HepG2 (cell line): ENCODE results near the gene ELP4. TPM values are rescaled to one million over a fixed set of nuclear protein-coding genes. Genes with fewer than 3 reads are reported as not detected.

ENCODE experiments used
- ATAC-seq: fragments of 200-7000 bp; cut with Tn5 transposase; 3 replicates; pipeline ENCODE4 v1.9.1; 2020; ENCODE audit warnings: mild to moderate bottlenecking, moderate library complexity
- BruUV-seq: library from RNA; stranded (reverse); fragments of 400-500 nt; replicated peaks from 2 replicates; lab custom pipeline; 2021; lab: Mats Ljungman, UMichigan
- CTCF ChIA-PET: fragments of 300-600 bp; formaldehyde crosslinking; extraction: SDS; loops from one replicate; lab custom pipeline; 2021; ENCODE audit warnings: low total read pairs, inconsistent platforms, low intra/inter-chr PET ratio; lab: Yijun Ruan, JAX
- POLR2A ChIA-PET: fragments of 350-600 bp; sonication (Branson Sonifier 250); formaldehyde crosslinking; loops from one replicate; lab custom pipeline; 2020; ENCODE audit warnings: antibody characterized with exemption, inconsistent platforms; lab: Yijun Ruan, JAX
- DNase-seq: peaks from one replicate; pipeline ENCODE4 v3.0.0-alpha.2; 2015; ENCODE audit warnings: low spot score
- FAIRE-seq: peaks from 3 replicates; lab custom pipeline; 2011; peaks lifted over from hg19 to GRCh38; lab: Jason Lieb, UNC
- H2AFZ ChIP-seq: one replicate; pipeline ENCODE4 v1.6.1; 2011; ENCODE audit warnings: low read length, inconsistent platforms
- H3K27ac ChIP-seq: fragments of 300-600 bp; 3 replicates; pipeline ENCODE4 v1.8.0; 2011; ENCODE audit warnings: mixed run types, mild to moderate bottlenecking, mixed read lengths, low read length, inconsistent platforms; ENCODE audit not compliant: insufficient read depth; ENCODE audit errors: extremely low read length
- H3K27me3 ChIP-seq, 2 experiments: fragments of 200-600 bp in 1 of 2; 2 replicates in 1 of 2; 3 replicates in 1 of 2; pipeline versions ENCODE4 v1.6.0 to v1.8.0; 2011; ENCODE audit warnings: low read length in 2 of 2, mild to moderate bottlenecking in 2 of 2, moderate library complexity in 2 of 2, inconsistent platforms in 1 of 2; ENCODE audit not compliant: insufficient read depth in 2 of 2, control insufficient read depth in 1 of 2
- H3K36me3 ChIP-seq, 2 experiments: fragments of 200-600 bp in 1 of 2; replicated peaks in 1 of 2; 2 replicates in 1 of 2; 3 replicates in 1 of 2; pipeline versions ENCODE4 v1.5.1 to v1.8.0; 2011; ENCODE audit warnings: low read length in 2 of 2, inconsistent platforms in 1 of 2; ENCODE audit not compliant: insufficient read depth in 2 of 2, control insufficient read depth in 1 of 2
- H3K4me1 ChIP-seq: 2 replicates; pipeline ENCODE4 v1.5.1; 2012; ENCODE audit warnings: low read length, inconsistent platforms; ENCODE audit not compliant: insufficient read depth
- H3K4me2 ChIP-seq: 2 replicates; pipeline ENCODE4 v1.6.0; 2011; ENCODE audit warnings: low read depth, low read length, inconsistent platforms
- H3K4me3 ChIP-seq, 3 experiments: fragments of 200-600 bp in 1 of 3; sonication (generic), shearing (Covaris generic) in 1 of 3; replicated peaks in 1 of 3; 2 replicates each; pipeline ENCODE4 v1.5.1; 2011 to 2016; ENCODE audit warnings: low read length in 3 of 3, inconsistent platforms in 2 of 3, low read depth in 2 of 3, mild to moderate bottlenecking in 2 of 3, control low read depth in 1 of 3, mixed read lengths in 1 of 3; ENCODE audit not compliant: insufficient read depth in 1 of 3
- H3K79me2 ChIP-seq: one replicate; pipeline ENCODE4 v1.6.1; 2011; ENCODE audit warnings: low read length, inconsistent platforms; ENCODE audit not compliant: insufficient read depth
- H3K9ac ChIP-seq: 2 replicates; pipeline ENCODE4 v1.6.0; 2011; ENCODE audit warnings: mild to moderate bottlenecking, low read depth, low read length, inconsistent platforms; ENCODE audit not compliant: insufficient read depth
- H3K9me3 ChIP-seq: 2 replicates; pipeline ENCODE4 v1.5.1; 2012; ENCODE audit warnings: mild to moderate bottlenecking, low read length
- H4K20me1 ChIP-seq: 2 replicates; pipeline ENCODE4 v1.6.0; 2011; ENCODE audit warnings: inconsistent platforms, mild to moderate bottlenecking, low read length, moderate library complexity; ENCODE audit not compliant: insufficient read depth
- ATM ChIP-seq: fragments of 450-650 bp; IDR thresholded peaks from 2 replicates; pipeline ENCODE4 v1.7.1; 2017; ENCODE audit warnings: mild to moderate bottlenecking, borderline replicate concordance
- CBX2 ChIP-seq, 2 experiments: fragments of 200-600 bp in 1 of 2; sonication (generic); formaldehyde crosslinking in 1 of 2; IDR thresholded peaks; 2 replicates each; pipeline versions ENCODE4 v1.7.0 to v1.8.1; 2018 to 2022; ENCODE audit warnings: low read depth in 2 of 2, low read length in 1 of 2, mild to moderate bottlenecking in 1 of 2, missing genetic modification reagents in 1 of 2
- EZH2 ChIP-seq: conservative IDR thresholded peaks from 2 replicates; pipeline ENCODE4 v1.6.1; 2012; ENCODE audit warnings: mild to moderate bottlenecking, low read depth, low read length, moderate library complexity
- GLI4 ChIP-seq: sonication (generic); formaldehyde crosslinking; IDR thresholded peaks from 2 replicates; pipeline ENCODE4 v1.5.1; 2020; ENCODE audit warnings: missing genetic modification reagents, mild to moderate bottlenecking, moderate library complexity, borderline replicate concordance
- KLF15 ChIP-seq: sonication (generic); formaldehyde crosslinking; IDR thresholded peaks from 2 replicates; pipeline ENCODE4 v1.8.1; 2023; ENCODE audit warnings: borderline replicate concordance, mild to moderate bottlenecking, inconsistent platforms, missing genetic modification reagents, mixed read lengths
- NPAS2 ChIP-seq: sonication (generic); formaldehyde crosslinking; IDR thresholded peaks from 2 replicates; pipeline ENCODE4 v1.8.0; 2022; ENCODE audit warnings: mild to moderate bottlenecking, missing genetic modification reagents, borderline replicate concordance
- ZKSCAN1 ChIP-seq: fragments of 150-350 bp; IDR thresholded peaks from 2 replicates; pipeline ENCODE4 v1.6.1; 2014; ENCODE audit warnings: low read length
- ZNF17 ChIP-seq: sonication (generic); formaldehyde crosslinking; IDR thresholded peaks from 2 replicates; pipeline ENCODE4 v1.5.0; 2020; ENCODE audit warnings: mild to moderate bottlenecking, missing genetic modification reagents
- ZNF501 ChIP-seq: sonication (generic); formaldehyde crosslinking; IDR thresholded peaks from 2 replicates; pipeline ENCODE4 v1.5.1; 2020; ENCODE audit warnings: mild to moderate bottlenecking, moderate library complexity, missing genetic modification reagents
- ZNF777 ChIP-seq: sonication (generic); formaldehyde crosslinking; IDR thresholded peaks from 2 replicates; pipeline ENCODE4 v1.4.0; 2020; ENCODE audit warnings: missing genetic modification reagents
- WGBS: methylation state at CpG from one replicate; pipeline ENCODE4 v1.1.6; 2017; ENCODE audit warnings: low lambda C conversion rate; 5-methylcytosine and 5-hydroxymethylcytosine counted together
- in situ Hi-C: cut with HindIII; loops from 2 replicates; pipeline ENCODE4 v1.10.0; 2017; ENCODE audit warnings: low pct_unique_long_range_greater_than_20kb; ENCODE audit not compliant: extremely low pct_ligation_motif_present
- intact Hi-C: fragments of 100-400 bp; cut with micrococcal nuclease; formaldehyde crosslinking; loops from one replicate; pipeline ENCODE4 v1.10.0; 2022; ENCODE audit not compliant: unreplicated experiment
- polyA plus RNA-seq, 8 experiments: library from polyadenylated mRNA; depleted of rRNA in 3 of 8; stranded (reverse) in 7 of 8; unstranded in 1 of 8; fragments of >200 nt; fragmentation: Illumina TruSeq in 4 of 8; extraction: Trizol in 4 of 8; gene quantifications; 2 replicates each; pipeline versions ENCODE4 v1.2.1 to v1.2.3, GENCODE V29; 2011 to 2016; ENCODE audit warnings: low read depth in 4 of 8, missing spikeins in 1 of 8, mixed read lengths in 1 of 8; ENCODE audit not compliant: insufficient read depth in 1 of 8
- total RNA-seq, 5 experiments: library from RNA; depleted of rRNA; stranded (reverse); fragments of >200 nt; fragmentation: Illumina TruSeq; extraction: Trizol; gene quantifications; 2 replicates each; pipeline ENCODE4 v1.2.3, GENCODE V29; 2016; ENCODE audit warnings: low read depth in 1 of 5

The ELP4 gene
- total and polyA plus RNA-seq, 2 of the 13 experiments (the other 11 are each of a cell fraction or from before 2014, with no cell fraction given): 12.8 to 19.1 TPM

DNA sequence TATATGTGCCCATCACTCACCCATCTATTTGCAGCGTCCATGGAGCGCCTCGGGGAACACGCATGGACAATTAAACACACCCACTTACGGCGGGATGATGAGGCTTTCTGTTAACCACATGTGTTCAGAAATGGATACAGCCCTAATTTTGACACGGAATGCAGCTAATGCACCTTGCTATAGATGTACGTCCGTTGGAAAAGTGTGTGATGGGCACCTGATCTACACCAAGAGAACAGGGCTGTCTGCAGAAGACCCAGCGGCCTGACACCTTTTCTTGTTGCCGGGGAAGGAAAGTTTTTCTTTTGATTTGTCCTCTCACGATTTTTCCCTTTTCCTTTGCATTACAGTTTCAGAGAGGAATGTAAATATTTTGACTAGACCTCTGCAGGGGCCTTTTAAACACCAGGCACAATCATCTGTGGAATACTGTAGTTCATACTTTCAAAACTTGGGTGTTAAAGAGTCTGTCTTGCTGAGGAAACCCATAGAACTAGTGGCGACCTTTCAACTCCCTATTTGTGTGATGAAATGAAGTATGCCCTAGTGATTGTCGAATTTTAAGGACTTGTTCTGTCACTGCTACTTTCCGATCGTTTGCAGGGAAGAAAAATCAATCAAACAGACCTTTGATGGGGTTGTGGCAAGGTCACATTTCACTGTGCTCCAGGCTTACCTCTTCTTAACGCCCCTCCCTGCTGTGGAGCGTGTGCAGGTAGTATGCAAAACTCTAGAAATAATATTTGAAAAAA, 318.1 kb downstream of the ELP4 start:
- WGBS: 15% methylated on average over 17 of the region's 18 CpGs
- Histone ChIP-seq H3K79me2 (no peaks in the 10 kb centered on the region), H3K4me2 (no peak overlapping the region; the same call in 1 of the 2 replicates), H3K9me3 (no peaks in the 10 kb centered on the region), H3K9ac (no peak overlapping the region), H3K27me3 (peaks cover 7 to 68% of the 10 kb centered on the region in 2 experiments), H2AFZ (no peak overlapping the region), H4K20me1 (no peaks in the 10 kb centered on the region; the same call in 1 of the 2 replicates), H3K27ac (no peak overlapping the region), H3K4me3 (no peak overlapping the region), H3K36me3 (no peaks in the 10 kb centered on the region), H3K4me1 (0 out of 2 replicates have a peak, but pooled peaks cover 8% of the 10 kb centered on the region)
- peak; percentile 40; the same call in 2 of the 3 replicates for ATAC-seq
- ChIA-PET POLR2A (no interaction called here), CTCF (no interaction called here)
- no peak for FAIRE-seq
- in situ Hi-C loops (loop anchor here (10.0 kb wide), 1 partner anchor 343 kb away; no protein-coding TSS in a partner anchor), intact Hi-C loops (loop anchor here (5.0 kb wide), 1 partner anchor 185 kb away; no protein-coding TSS in a partner anchor)
- TF ChIP-seq EZH2: 0 out of 2 replicates have a peak, but pooled peaks have one; percentile 50
- no peak for TF ChIP-seq ZNF17 (CRISPR knock-in tag)
- no TSS peak for BruUV-seq
- DNase-seq: no peak

DNA sequence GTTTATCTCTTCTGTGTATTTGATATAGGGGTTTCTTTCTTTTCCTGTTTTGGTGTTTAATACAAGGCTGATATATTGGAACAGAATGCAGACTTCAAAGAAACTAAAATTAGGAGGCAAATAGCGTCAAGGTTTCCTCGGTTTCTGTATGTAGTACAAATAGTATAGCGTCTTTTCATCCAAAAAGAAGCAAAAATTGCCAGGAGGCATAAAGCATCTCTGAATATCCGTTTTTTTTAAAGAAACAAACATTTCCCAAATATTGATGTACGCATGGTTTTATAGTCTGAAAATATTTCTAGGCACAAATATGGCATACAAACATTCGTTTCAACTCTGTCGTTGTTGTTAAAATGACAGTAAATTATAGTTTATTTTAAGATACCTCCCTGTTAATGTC, 318.6 kb downstream of the ELP4 start:
- ATAC-seq (no peak), FAIRE-seq (no peak), DNase-seq (no peak)
- 55% methylated on average over 7 of the region's 7 CpGs for WGBS
- CTCF ChIA-PET: no interaction called here
- H3K4me1 ChIP-seq: 0 out of 2 replicates have a peak, but pooled peaks cover 8% of the 10 kb centered on the region
- H3K27me3 ChIP-seq: peaks cover 6 to 62% of the 10 kb centered on the region in 2 experiments
- in situ Hi-C loops (loop anchor here (10.0 kb wide), 1 partner anchor 343 kb away; no protein-coding TSS in a partner anchor), intact Hi-C loops (loop anchor here (5.0 kb wide), 1 partner anchor 186 kb away; no protein-coding TSS in a partner anchor)
- H3K79me2 ChIP-seq: no peaks in the 10 kb centered on the region
- POLR2A ChIA-PET: no interaction called here
- H3K9me3 ChIP-seq: no peaks in the 10 kb centered on the region
- H3K36me3 ChIP-seq: no peaks in the 10 kb centered on the region
- BruUV-seq: no TSS peak
- no peak overlapping the region for H3K9ac ChIP-seq
- no peak overlapping the region for H3K4me3 ChIP-seq
- no peak overlapping the region for H2AFZ ChIP-seq
- TF ChIP-seq CBX2 (IDR thresholded peaks at IDR 0.05; ENCODE audit: low read depth, low read length) (0 out of 2 replicates have a peak, but pooled peaks have one; percentile 45), CBX2 (CRISPR knock-in tag; IDR thresholded peaks at IDR 0.05; ENCODE audit: low read depth) (no peak), ZNF777 (CRISPR knock-in tag) (no peak), KLF15 (no peak), GLI4 (CRISPR knock-in tag) (no peak), ZKSCAN1 (no peak), ATM (no peak), ZNF501 (CRISPR knock-in tag) (no peak), NPAS2 (CRISPR knock-in tag) (no peak)
- H3K4me2 ChIP-seq: no peak overlapping the region
- no peaks in the 10 kb centered on the region; the same call in 1 of the 2 replicates for H4K20me1 ChIP-seq
- H3K27ac ChIP-seq: no peak overlapping the region
